Neural progenitor cell (in vitro differentiated cells): Measurements from ENCODE around the gene TPPP. TPM values are rescaled to one million over a fixed set of nuclear protein-coding genes. Genes with fewer than 3 reads are reported as not detected.

Experiments used
- DNase-seq: peaks from one replicate; pipeline ENCODE4 v3.0.0-alpha.2; 2016; ENCODE audit warnings: low spot score
- H2AFZ ChIP-seq: fragments of 200-600 bp; sonication (generic); replicated peaks from 2 replicates; pipeline ENCODE4 v1.6.1; 2016; ENCODE audit warnings: antibody characterized with exemption
- H3F3A ChIP-seq: fragments of 200-600 bp; sonication (generic); 2 replicates; pipeline ENCODE4 v1.6.1; 2016; ENCODE audit warnings: antibody characterized with exemption, low read depth
- H3K27ac ChIP-seq: fragments of 200-600 bp; sonication (generic); 2 replicates; pipeline ENCODE4 v1.5.1; 2016; ENCODE audit warnings: mild to moderate bottlenecking
- H3K27me3 ChIP-seq: fragments of 200-600 bp; sonication (generic); 2 replicates; pipeline ENCODE4 v1.6.1; 2016; ENCODE audit warnings: mild to moderate bottlenecking, moderate library complexity
- H3K36me3 ChIP-seq: fragments of 200-600 bp; sonication (generic); 2 replicates; pipeline ENCODE4 v1.5.1; 2016
- H3K4me1 ChIP-seq: fragments of 200-600 bp; sonication (generic); 2 replicates; pipeline ENCODE4 v1.6.1; 2016; ENCODE audit warnings: mixed run types
- H3K4me2 ChIP-seq: fragments of 200-600 bp; sonication (generic); 2 replicates; pipeline ENCODE4 v1.6.1; 2016
- H3K4me3 ChIP-seq: fragments of 200-600 bp; sonication (generic); 2 replicates; pipeline ENCODE4 v1.5.1; 2016
- H3K79me2 ChIP-seq: fragments of 200-600 bp; sonication (generic); 2 replicates; pipeline ENCODE4 v1.6.1; 2016; ENCODE audit warnings: low read depth
- H3K9ac ChIP-seq: fragments of 200-600 bp; sonication (generic); 2 replicates; pipeline ENCODE4 v1.6.1; 2016
- H3K9me3 ChIP-seq: fragments of 200-600 bp; sonication (generic); 2 replicates; pipeline ENCODE4 v1.5.1; 2016; ENCODE audit warnings: low read depth
- H4K20me1 ChIP-seq: fragments of 200-600 bp; sonication (generic); 2 replicates; pipeline ENCODE4 v1.6.1; 2016; ENCODE audit warnings: low read depth
- H3K27ac Mint-ChIP-seq: 3 replicates; pipeline ENCODE4 v1.8.0; 2021; ENCODE audit warnings: mixed read lengths
- H3K27me3 Mint-ChIP-seq: 2 replicates; pipeline ENCODE4 v1.8.0; 2022; ENCODE audit warnings: low read depth, mild to moderate bottlenecking, inconsistent platforms, moderate library complexity, mixed read lengths; ENCODE audit not compliant: insufficient read depth
- H3K36me3 Mint-ChIP-seq: 3 replicates; pipeline ENCODE4 v1.8.0; 2021; ENCODE audit warnings: mixed read lengths
- H3K4me1 Mint-ChIP-seq: 3 replicates; pipeline ENCODE4 v1.8.0; 2021; ENCODE audit warnings: mixed read lengths
- H3K4me3 Mint-ChIP-seq: 3 replicates; pipeline ENCODE4 v1.8.0; 2021; ENCODE audit warnings: mild to moderate bottlenecking, moderate library complexity, mixed read lengths
- H3K9me3 Mint-ChIP-seq: 3 replicates; pipeline ENCODE4 v1.8.0; 2020; ENCODE audit warnings: mixed read lengths
- CTCF ChIP-seq: fragments of 200-600 bp; sonication (generic); IDR thresholded peaks from 2 replicates; pipeline ENCODE4 v1.5.1; 2017; ENCODE audit warnings: antibody characterized with exemption, mild to moderate bottlenecking
- EZH2 ChIP-seq: fragments of 200-600 bp; sonication (generic); IDR thresholded peaks from 2 replicates; pipeline ENCODE4 v1.6.1; 2017; ENCODE audit warnings: antibody characterized with exemption, mild to moderate bottlenecking, moderate library complexity
- EZH2phosphoT487 ChIP-seq: fragments of 200-600 bp; sonication (generic); IDR thresholded peaks from 2 replicates; pipeline ENCODE4 v1.6.1; 2017; ENCODE audit warnings: antibody characterized with exemption
- total RNA-seq: library from RNA; depleted of rRNA; stranded (reverse); fragments of >200 nt; gene quantifications from 2 replicates; pipeline ENCODE4 v1.2.3, GENCODE V29; 2015; ENCODE audit warnings: low replicate concordance

Gene TPPP
- total RNA-seq, 1 donor from 2014 or later: not detected

DNA sequence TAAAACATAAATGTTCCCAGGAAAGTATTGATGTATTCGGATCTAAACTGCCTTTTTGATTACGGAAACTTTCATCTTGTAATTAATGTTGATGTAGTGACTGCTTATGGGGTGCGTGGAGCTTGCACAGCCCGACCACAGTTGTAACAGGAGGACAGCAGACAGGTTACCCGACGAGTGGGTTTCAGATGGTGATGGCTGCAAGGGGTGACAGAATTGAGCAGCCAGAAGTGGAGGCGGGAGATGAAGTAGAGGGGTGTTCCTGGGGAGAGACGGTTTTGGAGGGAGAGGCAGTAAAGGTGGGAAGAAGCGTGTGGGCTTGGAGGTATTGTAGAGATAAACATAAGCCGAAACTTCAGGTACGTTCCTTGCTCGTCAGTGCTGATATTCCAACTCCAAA is 75.3 kb downstream of the TPPP start:
- Histone ChIP-seq H3K27me3 (no peaks in the 10 kb centered on the region), H3K27ac (no peak overlapping the region), H2AFZ (no peak overlapping the region), H3K4me2 (no peak overlapping the region), H3K9ac (no peak overlapping the region), H3K9me3 (no peaks in the 10 kb centered on the region), H4K20me1 (peaks cover 42% of the 10 kb centered on the region), H3K79me2 (peaks cover 52% of the 10 kb centered on the region), H3K4me3 (no peak overlapping the region), H3K4me1 (peaks cover 3% of the 10 kb centered on the region), H3F3A (no peaks in the 10 kb centered on the region), H3K36me3 (no peaks in the 10 kb centered on the region)
- Mint-ChIP-seq H3K36me3 (peaks cover 38% of the 10 kb centered on the region), H3K27me3 (no peaks in the 10 kb centered on the region), H3K27ac (no peak overlapping the region), H3K9me3 (peaks cover 7% of the 10 kb centered on the region), H3K4me1 (peaks cover 13% of the 10 kb centered on the region), H3K4me3 (no peak overlapping the region)
- TF ChIP-seq CTCF: no peak
- no peak for TF ChIP-seq EZH2phosphoT487
- TF ChIP-seq EZH2: no peak
- no peak for DNase-seq

DNA sequence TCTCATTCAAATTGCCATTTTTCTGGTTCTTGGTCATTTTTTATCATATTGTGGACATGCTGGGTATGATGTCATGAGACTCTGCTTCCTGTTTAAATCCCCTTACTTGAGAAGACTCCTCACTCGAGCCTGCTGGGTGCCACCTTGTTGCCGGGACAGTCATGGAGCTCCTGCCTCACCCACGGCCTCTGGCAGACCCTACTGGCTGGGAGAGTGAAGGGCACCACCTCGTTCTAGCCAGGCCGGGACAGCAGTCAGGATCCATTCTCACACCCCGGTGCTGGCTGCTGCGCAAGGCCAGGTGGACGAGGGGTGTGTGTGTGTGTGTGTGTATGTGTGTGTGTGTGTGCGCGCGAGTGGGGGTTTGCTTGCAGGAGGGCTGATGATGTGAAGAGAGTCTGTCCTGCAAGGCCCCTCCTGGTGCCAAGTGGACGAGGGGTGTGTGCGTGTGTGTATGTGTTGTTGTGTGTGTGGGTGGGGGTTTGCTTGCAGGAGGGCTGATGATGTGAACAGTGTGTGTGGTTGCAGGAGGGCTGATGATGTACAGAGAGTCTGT is 76.6 kb downstream of the TPPP start:
- no peak for TF ChIP-seq EZH2phosphoT487
- TF ChIP-seq EZH2: no peak
- TF ChIP-seq CTCF: no peak
- peaks cover 10% of the 10 kb centered on the region for H3K9me3 Mint-ChIP-seq
- H3K4me1 ChIP-seq: peaks cover 4% of the 10 kb centered on the region
- no peaks in the 10 kb centered on the region for H3F3A ChIP-seq
- H3K27me3 ChIP-seq: no peaks in the 10 kb centered on the region
- H3K9ac ChIP-seq: no peak overlapping the region
- H3K36me3 ChIP-seq: no peaks in the 10 kb centered on the region
- H3K27ac Mint-ChIP-seq: peak overlapping the region; percentile 59
- H3K4me2 ChIP-seq: no peak overlapping the region
- peaks cover 44% of the 10 kb centered on the region for H4K20me1 ChIP-seq
- no peaks in the 10 kb centered on the region for H3K9me3 ChIP-seq
- peaks cover 16% of the 10 kb centered on the region for H3K4me1 Mint-ChIP-seq
- no peak overlapping the region for H2AFZ ChIP-seq
- peak overlapping the region; percentile 39 for H3K4me3 Mint-ChIP-seq
- H3K27ac ChIP-seq: no peak overlapping the region
- H3K36me3 Mint-ChIP-seq: peaks cover 36% of the 10 kb centered on the region
- H3K79me2 ChIP-seq: peaks cover 57% of the 10 kb centered on the region
- H3K4me3 ChIP-seq: no peak overlapping the region
- no peak for DNase-seq
- H3K27me3 Mint-ChIP-seq: no peaks in the 10 kb centered on the region

DNA sequence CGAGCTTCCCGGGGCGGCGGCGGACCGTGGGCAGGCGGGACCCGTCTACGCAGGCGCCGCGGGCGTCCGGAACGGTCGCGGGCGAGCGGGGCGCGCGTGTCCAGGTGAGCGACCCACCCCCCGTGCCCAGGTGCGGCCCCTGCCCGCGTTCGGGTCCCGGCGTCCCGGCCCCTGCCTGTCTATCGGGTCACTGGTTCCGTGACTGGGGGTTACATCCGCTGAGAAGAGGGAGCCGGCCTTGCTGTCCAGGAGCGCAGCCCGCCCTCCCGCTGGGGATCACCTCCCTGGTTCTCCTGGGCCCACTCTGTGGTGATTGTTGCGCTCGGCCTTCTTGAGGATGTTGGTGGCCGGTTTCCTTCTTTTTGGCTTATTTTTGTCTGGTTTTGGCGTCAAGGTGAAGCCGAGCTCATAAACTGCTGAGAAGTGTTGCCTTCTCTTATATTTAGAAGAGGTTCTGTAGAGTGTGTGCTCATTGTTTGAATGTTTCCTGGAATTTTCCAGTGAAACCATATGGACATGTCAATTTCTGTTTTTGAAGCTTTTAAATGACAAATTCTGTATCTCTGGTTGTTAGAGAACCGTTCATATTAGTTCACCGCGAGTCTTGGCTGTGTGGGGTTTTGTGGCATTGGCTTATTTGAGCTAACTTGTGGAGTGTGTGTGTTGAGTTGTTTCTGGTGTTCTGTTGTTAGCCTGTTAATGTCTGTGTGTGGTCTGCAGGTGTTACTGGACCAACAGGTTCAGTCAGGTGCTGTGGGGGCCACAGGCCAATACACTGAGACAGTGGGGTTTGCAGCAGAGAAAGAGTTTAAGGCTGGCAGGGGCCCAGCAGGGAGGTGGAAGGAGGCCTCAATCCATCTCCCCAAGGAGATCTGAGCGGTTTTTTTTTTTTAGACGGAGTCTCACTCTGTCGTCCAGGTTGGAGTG is 80.4 kb downstream of the TPPP start:
- DNase-seq: peak; percentile 52
- peaks cover 4% of the 10 kb centered on the region for H3K4me1 ChIP-seq
- H3K9me3 ChIP-seq: no peaks in the 10 kb centered on the region
- H3K27me3 ChIP-seq: no peaks in the 10 kb centered on the region
- H3K4me3 ChIP-seq: peak overlapping the region; percentile 89
- peak overlapping the region; percentile 26 for H2AFZ ChIP-seq
- no peak overlapping the region for H3K27ac ChIP-seq
- TF ChIP-seq EZH2phosphoT487: no peak
- no peak for TF ChIP-seq EZH2
- TF ChIP-seq CTCF: no peak
- no peaks in the 10 kb centered on the region for H3F3A ChIP-seq
- peak overlapping the region; percentile 91 for H3K27ac Mint-ChIP-seq
- peaks cover 27% of the 10 kb centered on the region for H3K36me3 Mint-ChIP-seq
- H4K20me1 ChIP-seq: peaks cover 39% of the 10 kb centered on the region
- peak overlapping the region; percentile 96 for H3K4me2 ChIP-seq
- peaks cover 7% of the 10 kb centered on the region for H3K27me3 Mint-ChIP-seq
- H3K9me3 Mint-ChIP-seq: peaks cover 10% of the 10 kb centered on the region
- no peaks in the 10 kb centered on the region for H3K36me3 ChIP-seq
- H3K4me3 Mint-ChIP-seq: peak overlapping the region; percentile 96
- peaks cover 54% of the 10 kb centered on the region for H3K79me2 ChIP-seq
- H3K4me1 Mint-ChIP-seq: peaks cover 16% of the 10 kb centered on the region
- peak overlapping the region; percentile 57 for H3K9ac ChIP-seq
